HG03159 (cell line): ENCODE data around the gene WIPF1.

Experiments
- ATAC-seq: cut with Tn5 transposase; IDR thresholded peaks from one replicate; pipeline ENCODE4 v1.9.1; 2021; ENCODE audit warnings: mild to moderate bottlenecking, moderate library complexity; ENCODE audit not compliant: unreplicated experiment

WIPF1 gene

GRCh38 chr2:174546519-174547506, 50.8 kb downstream of the WIPF1 start:
- ATAC-seq, result no peak

- ATAC-seq, result no peak
Measured at GRCh38 chr2:174545240-174545639, 52.4 kb downstream of the WIPF1 start.

GRCh38 chr2:174544802-174545201, 52.8 kb downstream of the WIPF1 start:
- no peak for ATAC-seq

- ATAC-seq, result no peak
Measured at GRCh38 chr2:174544156-174544555, 53.4 kb downstream of the WIPF1 start.

GRCh38 chr2:174540893-174541292, 56.7 kb downstream of the WIPF1 start:
- no peak for ATAC-seq

GRCh38 chr2:174535757-174536703, 61.6 kb downstream of the WIPF1 start:
- ATAC-seq, result peak; percentile 48

GRCh38 chr2:174535083-174535482, 62.5 kb downstream of the WIPF1 start:
- no peak for ATAC-seq

GRCh38 chr2:174529916-174530315, 67.7 kb downstream of the WIPF1 start:
- ATAC-seq, result no peak

GRCh38 chr2:174527959-174528358, 69.6 kb downstream of the WIPF1 start:
- no peak for ATAC-seq

GRCh38 chr2:174527101-174527721, 70.4 kb downstream of the WIPF1 start:
- ATAC-seq, result no peak

- no peak for ATAC-seq
Measured at GRCh38 chr2:174524527-174524926, 73.1 kb downstream of the WIPF1 start.

- no peak for ATAC-seq
Measured at GRCh38 chr2:174522553-174522952, 75.1 kb downstream of the WIPF1 start.

- no peak for ATAC-seq
Measured at GRCh38 chr2:174518395-174518794, 79.2 kb downstream of the WIPF1 start.

- ATAC-seq, result no peak
Measured at GRCh38 chr2:174516501-174517378, 80.9 kb downstream of the WIPF1 start.

GRCh38 chr2:174512345-174512744, 85.3 kb downstream of the WIPF1 start:
- no peak for ATAC-seq

GRCh38 chr2:174511580-174512260, 85.9 kb downstream of the WIPF1 start:
- no peak for ATAC-seq

GRCh38 chr2:174510583-174511189, 86.9 kb downstream of the WIPF1 start:
- ATAC-seq, result no peak
